Suprapubic skin (tissue), 3 donors: Measurements from ENCODE around the gene ERC2.

Experiments
- CTCF ChIP-seq, 2 donors: fragments of 200-600 bp in 1 of 2; fragments of 450-650 bp in 1 of 2; sonication (generic) in 1 of 2; IDR thresholded peaks; one replicate each; pipeline ENCODE4 v1.5.1; 2016 to 2019; ENCODE audit warnings: antibody characterized with exemption in 2 of 2, mild to moderate bottlenecking in 1 of 2, moderate library complexity in 1 of 2
- POLR2A ChIP-seq, 2 donors: fragments of 450-650 bp; IDR thresholded peaks; one replicate each; pipeline ENCODE4 v1.6.1; 2017; ENCODE audit warnings: antibody characterized with exemption in 2 of 2, mild to moderate bottlenecking in 2 of 2, moderate library complexity in 2 of 2

- no peak for TF ChIP-seq CTCF (IDR thresholded peaks at IDR 0.05)
- TF ChIP-seq POLR2A (IDR thresholded peaks at IDR 0.05), result no peak
Observed at GRCh38 chr3:55514962-55515361, 953.3 kb downstream of the ERC2 start.
